H1 (cell line): ENCODE measurements around the gene CST7. TPM values are rescaled to one million over a fixed set of nuclear protein-coding genes. Genes with fewer than 3 reads are reported as not detected.
A peak's percentile ranks its signal among the peaks of the same experiment; 100 is the strongest.

Experiments
- CTCF ChIA-PET: fragments of 300-600 bp; sonication (Branson Sonifier 250); formaldehyde crosslinking; loops from one replicate; lab custom pipeline; 2021; ENCODE audit not compliant: partially characterized antibody; lab: Charles Lee
- POLR2A ChIA-PET: fragments of 300-600 bp; sonication (Branson Sonifier 250); formaldehyde crosslinking; loops from one replicate; lab custom pipeline; 2021; ENCODE audit warnings: inconsistent platforms; ENCODE audit not compliant: partially characterized antibody; lab: Charles Lee
- DNase-seq, 2 experiments: peaks; one replicate each; pipeline versions ENCODE4 v3.0.0 to v3.0.0-alpha.2; 2010 to 2022; ENCODE audit warnings: low spot score in 2 of 2, low read depth in 1 of 2, mixed read lengths in 1 of 2
- FAIRE-seq: peaks from 2 replicates; lab custom pipeline; 2011; peaks lifted over from hg19 to GRCh38; lab: Jason Lieb, UNC
- H2AFZ ChIP-seq: 2 replicates; pipeline ENCODE4 v1.8.1; 2012; ENCODE audit warnings: low read length, inconsistent platforms
- H2AK5ac ChIP-seq: 2 replicates; pipeline ENCODE4 v1.6.1; 2013; ENCODE audit warnings: low read depth, low read length
- H2BK120ac ChIP-seq: replicated peaks from 2 replicates; pipeline ENCODE3; 2013; ENCODE audit warnings: low read depth, low read length, inconsistent platforms
- H2BK12ac ChIP-seq: 2 replicates; pipeline ENCODE4 v1.6.1; 2013; ENCODE audit warnings: low read depth, low read length
- H2BK15ac ChIP-seq: 2 replicates; pipeline ENCODE4 v1.6.1; 2013; ENCODE audit warnings: low read length
- H2BK20ac ChIP-seq: 2 replicates; pipeline ENCODE4 v1.6.1; 2013; ENCODE audit warnings: low read length
- H2BK5ac ChIP-seq: 2 replicates; pipeline ENCODE4 v1.6.1; 2013; ENCODE audit warnings: low read depth, low read length
- H3K14ac ChIP-seq: 2 replicates; pipeline ENCODE4 v1.6.1; 2013; ENCODE audit warnings: inconsistent platforms; ENCODE audit not compliant: insufficient read length
- H3K18ac ChIP-seq: 2 replicates; pipeline ENCODE4 v1.6.1; 2013; ENCODE audit warnings: low read length; ENCODE audit errors: extremely low read depth
- H3K23ac ChIP-seq: 2 replicates; pipeline ENCODE4 v1.6.1; 2013; ENCODE audit warnings: inconsistent platforms; ENCODE audit not compliant: insufficient read length
- H3K23me2 ChIP-seq: 2 replicates; pipeline ENCODE4 v1.6.1; 2013; ENCODE audit warnings: low read depth, low read length
- H3K27ac ChIP-seq: 2 replicates; pipeline ENCODE4 v1.6.1; 2011; ENCODE audit warnings: low read depth, low read length, inconsistent platforms
- H3K27me3 ChIP-seq, 4 experiments: replicated peaks in 1 of 4; 1 replicate in 1 of 4; 2 replicates in 3 of 4; pipeline versions ENCODE4 v1.6.1 to v1.8.1; 2011 to 2013; ENCODE audit warnings: low read length in 3 of 4, mild to moderate bottlenecking in 3 of 4, inconsistent platforms in 2 of 4, mixed read lengths in 2 of 4, moderate library complexity in 1 of 4; ENCODE audit not compliant: control insufficient read depth in 3 of 4, insufficient read depth in 3 of 4; ENCODE audit errors: extremely low read depth in 1 of 4
- H3K36me3 ChIP-seq, 4 experiments: 2 replicates each; pipeline versions ENCODE4 v1.6.1 to v1.8.1; 2011 to 2013; ENCODE audit warnings: mild to moderate bottlenecking in 4 of 4, low read length in 3 of 4, moderate library complexity in 2 of 4, control low read depth in 1 of 4, inconsistent platforms in 1 of 4; ENCODE audit not compliant: insufficient read depth in 4 of 4, control insufficient read depth in 2 of 4
- H3K4ac ChIP-seq: replicated peaks from 2 replicates; pipeline ENCODE3; 2013; ENCODE audit warnings: low read length, low read depth, mixed read lengths, inconsistent platforms; ENCODE audit not compliant: insufficient read length
- H3K4me1 ChIP-seq, 4 experiments: replicated peaks in 1 of 4; 1 replicate in 1 of 4; 2 replicates in 3 of 4; pipeline versions ENCODE4 v1.6.1 to v1.8.1; 2011 to 2013; ENCODE audit warnings: low read length in 3 of 4, inconsistent platforms in 2 of 4, mixed read lengths in 1 of 4; ENCODE audit not compliant: insufficient read depth in 4 of 4, control insufficient read depth in 3 of 4
- H3K4me2 ChIP-seq, 2 experiments: 2 replicates each; pipeline versions ENCODE4 v1.6.1 to v1.8.1; 2011 to 2013; ENCODE audit warnings: low read depth in 2 of 2, low read length in 2 of 2, control low read depth in 1 of 2, inconsistent platforms in 1 of 2, mild to moderate bottlenecking in 1 of 2; ENCODE audit not compliant: insufficient read depth in 1 of 2
- H3K4me3 ChIP-seq, 4 experiments: fragments of 200-600, 300-600 bp in 1 of 4; sonication (generic), shearing (Covaris generic), sonication (Bioruptor Twin) in 1 of 4; 2 replicates each; pipeline versions ENCODE4 v1.5.1 to v1.8.1; 2011 to 2016; ENCODE audit warnings: low read length in 4 of 4, low read depth in 3 of 4, control low read depth in 2 of 4, inconsistent platforms in 2 of 4, mild to moderate bottlenecking in 2 of 4, mixed read lengths in 1 of 4, moderate library complexity in 1 of 4; ENCODE audit not compliant: insufficient read depth in 2 of 4; ENCODE audit errors: extremely low read depth in 1 of 4
- H3K56ac ChIP-seq: replicated peaks from 2 replicates; pipeline ENCODE3; 2013; ENCODE audit warnings: low read depth, mild to moderate bottlenecking, mixed read lengths, low read length, inconsistent platforms; ENCODE audit not compliant: insufficient read length
- H3K79me1 ChIP-seq: 2 replicates; pipeline ENCODE4 v1.6.1; 2013; ENCODE audit warnings: low read depth, low read length, control low read depth
- H3K79me2 ChIP-seq, 2 experiments: 2 replicates each; pipeline versions ENCODE4 v1.6.1 to v1.8.1; 2012 to 2013; ENCODE audit warnings: low read length in 2 of 2, mild to moderate bottlenecking in 2 of 2, inconsistent platforms in 1 of 2; ENCODE audit not compliant: insufficient read depth in 2 of 2, control insufficient read depth in 1 of 2
- H3K9ac ChIP-seq, 4 experiments: replicated peaks in 1 of 4; 1 replicate in 1 of 4; 2 replicates in 3 of 4; pipeline versions ENCODE4 v1.6.1 to v1.8.1; 2011 to 2013; ENCODE audit warnings: low read depth in 3 of 4, low read length in 3 of 4, control low read depth in 2 of 4, mild to moderate bottlenecking in 2 of 4, moderate library complexity in 2 of 4, inconsistent platforms in 1 of 4; ENCODE audit errors: extremely low read depth in 1 of 4
- H3K9me3 ChIP-seq, 2 experiments: 2 replicates each; pipeline versions ENCODE4 v1.6.1 to v1.8.1; 2012 to 2013; ENCODE audit warnings: mild to moderate bottlenecking in 2 of 2, moderate library complexity in 2 of 2, control low read depth in 1 of 2, inconsistent platforms in 1 of 2, low read depth in 1 of 2, low read length in 1 of 2, mixed read lengths in 1 of 2; ENCODE audit not compliant: insufficient read depth in 2 of 2
- H4K20me1 ChIP-seq, 2 experiments: replicated peaks in 1 of 2; 2 replicates each; pipeline versions ENCODE3 to v1.8.1; 2011 to 2013; ENCODE audit warnings: inconsistent platforms in 2 of 2, low read length in 2 of 2, mild to moderate bottlenecking in 1 of 2; ENCODE audit not compliant: insufficient read depth in 2 of 2, control insufficient read depth in 1 of 2
- H4K5ac ChIP-seq: 2 replicates; pipeline ENCODE4 v1.6.1; 2013; ENCODE audit warnings: low read length, low read depth, mixed read lengths, inconsistent platforms; ENCODE audit not compliant: insufficient read length
- H4K8ac ChIP-seq: 2 replicates; pipeline ENCODE4 v1.8.0; 2013; ENCODE audit warnings: mild to moderate bottlenecking, moderate library complexity, low read length, inconsistent platforms; ENCODE audit not compliant: insufficient read depth; ENCODE audit errors: extremely low read depth
- H4K91ac ChIP-seq: replicated peaks from 2 replicates; pipeline ENCODE3; 2013; ENCODE audit warnings: low read length, mixed read lengths, inconsistent platforms; ENCODE audit not compliant: insufficient read length
- HDAC2 ChIP-seq, 2 experiments: fragments of 300-600 bp in 1 of 2; sonication (generic) in 1 of 2; IDR thresholded peaks; 2 replicates each; pipeline ENCODE4 v1.6.1; 2011 to 2012; ENCODE audit warnings: low read depth in 2 of 2, low read length in 2 of 2, mild to moderate bottlenecking in 2 of 2, moderate library complexity in 2 of 2, borderline replicate concordance in 1 of 2, inconsistent platforms in 1 of 2
- WGBS, 2 experiments: shearing (Covaris generic) in 1 of 2; methylation state at CpG; one replicate each; pipeline versions ENCODE4 v1.1.6 to v1.1.7; 2013 to 2015; ENCODE audit warnings: low lambda C conversion rate in 2 of 2, mixed read lengths in 2 of 2, inconsistent platforms in 1 of 2, low coverage in 1 of 2, missing lambda C conversion rate in 1 of 2; ENCODE audit not compliant: insufficient replicate concordance in 2 of 2, insufficient coverage in 1 of 2, insufficient read length in 1 of 2; ENCODE audit errors: extremely low coverage in 1 of 2, missing lambda C conversion rate in 1 of 2; 5-methylcytosine and 5-hydroxymethylcytosine counted together
- polyA plus RNA-seq, 7 experiments: library from polyadenylated mRNA; depleted of rRNA in 3 of 7; stranded (reverse) in 5 of 7; unstranded in 2 of 7; fragments of >200 nt in 5 of 7; fragments of 200-250 nt in 2 of 7; gene quantifications; 1 replicate in 5 of 7; 2 replicates in 1 of 7; 4 replicates in 1 of 7; pipeline versions ENCODE4 v1.2.1 to v1.2.3, GENCODE V29; 2011 to 2013; ENCODE audit warnings: missing spikeins in 2 of 7, mixed read lengths in 2 of 7
- total RNA-seq: library from RNA; stranded (reverse); fragmentation: NEBNext Ultra II Directional; extraction: Animal tissue kit (Norgen Biotek cat#: 25700); gene quantifications from 2 replicates; pipeline ENCODE4 v1.2.1, GENCODE V29; 2021

The CST7 gene
- total and polyA plus RNA-seq, 2 of the 8 experiments (the other 6 are each of a cell fraction or from before 2014, with no cell fraction given) = not detected

DNA sequence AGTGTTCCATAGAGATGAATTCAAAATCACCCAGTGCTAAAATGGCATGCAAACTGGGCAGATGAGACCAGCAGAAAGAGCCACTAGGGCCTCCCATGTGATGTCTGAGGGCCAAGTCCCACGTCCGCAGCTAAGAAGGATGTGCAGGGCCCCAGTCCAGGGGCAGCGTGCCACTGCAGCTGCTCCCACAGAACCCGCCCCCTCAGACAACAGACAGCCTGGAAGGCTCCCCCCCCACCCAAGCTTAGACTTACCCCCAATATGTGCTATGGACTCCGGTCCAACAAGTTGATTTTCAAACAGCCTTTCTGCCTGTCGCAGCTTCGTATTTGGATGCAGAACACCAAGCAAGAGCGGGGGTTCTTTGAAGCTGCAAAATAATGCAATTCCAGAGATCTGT lies 29.4 kb downstream of the CST7 start:
- no peak overlapping the region for H2AK5ac ChIP-seq
- no peak overlapping the region for H3K27ac ChIP-seq
- H3K4me2 ChIP-seq = no peak overlapping the region
- H4K91ac ChIP-seq = no peak overlapping the region
- H4K8ac ChIP-seq = no peak overlapping the region
- H3K9me3 ChIP-seq = peaks cover 8 to 9% of the 10 kb centered on the region in 2 experiments; a peak in 3 of 4 replicates
- H2BK12ac ChIP-seq = no peak overlapping the region
- no peak overlapping the region for H3K56ac ChIP-seq
- H2BK5ac ChIP-seq = no peak overlapping the region
- 90% methylated on average over 8 of the region's 8 CpGs; no CpG with 5 or more reads in 1 of the 2 experiments for WGBS, 2 experiments
- POLR2A ChIA-PET = no interaction called here
- H3K23me2 ChIP-seq = no peaks in the 10 kb centered on the region
- no peaks in the 10 kb centered on the region for H3K27me3 ChIP-seq
- no peak overlapping the region for H2BK15ac ChIP-seq
- no peaks in the 10 kb centered on the region for H3K4me1 ChIP-seq
- no peak overlapping the region for H2BK20ac ChIP-seq
- H4K5ac ChIP-seq = no peak overlapping the region
- peaks cover 2% of the 10 kb centered on the region; the same call in 1 of the 2 replicates for H3K79me1 ChIP-seq
- H2BK120ac ChIP-seq = no peak overlapping the region
- H3K14ac ChIP-seq = no peak overlapping the region
- no peak overlapping the region for H3K4me3 ChIP-seq
- peaks cover 0 to 6% of the 10 kb centered on the region in 2 experiments; a peak in 1 of 4 replicates for H3K79me2 ChIP-seq
- CTCF ChIA-PET = no interaction called here
- H3K23ac ChIP-seq = no peak overlapping the region
- H3K36me3 ChIP-seq = peaks cover 0 to 25% (median 10%) of the 10 kb centered on the region in 4 experiments; a peak in 6 of 8 replicates
- no peak overlapping the region for H3K18ac ChIP-seq
- H3K9ac ChIP-seq = no peak overlapping the region
- no peak overlapping the region for H2AFZ ChIP-seq
- DNase-seq (peak in 1 of 2 experiments; percentile 2), FAIRE-seq (no peak)
- no peaks in the 10 kb centered on the region for H4K20me1 ChIP-seq
- no peak overlapping the region for H3K4ac ChIP-seq
- no peak for TF ChIP-seq HDAC2 (IDR thresholded peaks at IDR 0.05; ENCODE audit: borderline replicate concordance in 1 of 2, low read depth in 2 of 2, low read length in 2 of 2)
